ENCODE data around the gene CA5A.

Gene CA5A

GRCh38 chr16:87853411-87854052, 82.8 kb downstream of the CA5A start:
- TF ChIP-seq, protein P1, sequence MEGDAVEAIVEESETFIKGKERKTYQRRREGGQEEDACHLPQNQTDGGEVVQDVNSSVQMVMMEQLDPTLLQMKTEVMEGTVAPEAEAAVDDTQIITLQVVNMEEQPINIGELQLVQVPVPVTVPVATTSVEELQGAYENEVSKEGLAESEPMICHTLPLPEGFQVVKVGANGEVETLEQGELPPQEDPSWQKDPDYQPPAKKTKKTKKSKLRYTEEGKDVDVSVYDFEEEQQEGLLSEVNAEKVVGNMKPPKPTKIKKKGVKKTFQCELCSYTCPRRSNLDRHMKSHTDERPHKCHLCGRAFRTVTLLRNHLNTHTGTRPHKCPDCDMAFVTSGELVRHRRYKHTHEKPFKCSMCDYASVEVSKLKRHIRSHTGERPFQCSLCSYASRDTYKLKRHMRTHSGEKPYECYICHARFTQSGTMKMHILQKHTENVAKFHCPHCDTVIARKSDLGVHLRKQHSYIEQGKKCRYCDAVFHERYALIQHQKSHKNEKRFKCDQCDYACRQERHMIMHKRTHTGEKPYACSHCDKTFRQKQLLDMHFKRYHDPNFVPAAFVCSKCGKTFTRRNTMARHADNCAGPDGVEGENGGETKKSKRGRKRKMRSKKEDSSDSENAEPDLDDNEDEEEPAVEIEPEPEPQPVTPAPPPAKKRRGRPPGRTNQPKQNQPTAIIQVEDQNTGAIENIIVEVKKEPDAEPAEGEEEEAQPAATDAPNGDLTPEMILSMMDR (conservative IDR thresholded peaks at IDR 0.05; ENCODE audit: low read depth, low read length) = no peak
- H3K4me3 ChIP-seq (ENCODE audit: low read length) = peak overlapping the region; percentile 2

DNA sequence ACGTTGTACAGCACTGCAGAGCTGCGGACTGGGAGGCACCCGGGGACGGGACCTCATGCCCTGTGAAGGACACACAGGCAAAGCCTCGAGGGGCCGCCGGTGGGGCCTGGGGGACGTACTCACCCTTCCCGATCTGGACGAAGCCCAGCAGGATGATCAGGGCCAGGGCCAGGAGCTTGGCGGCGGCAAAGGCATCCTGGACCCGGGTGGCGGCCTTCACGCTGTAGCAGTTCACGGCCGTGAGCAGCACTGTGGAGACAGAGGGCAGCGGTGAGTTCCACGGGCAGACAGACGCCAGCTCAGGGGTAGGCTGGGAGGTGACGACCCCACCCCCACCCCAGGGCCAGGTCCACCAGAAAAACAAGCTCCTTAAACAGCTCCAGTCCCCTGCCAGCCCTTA, 84.7 kb downstream of the CA5A start:
- H3K4me3 ChIP-seq (ENCODE audit: low read length) = no peak overlapping the region
- no peak for DNase-seq (ENCODE audit: low read depth)
- TF ChIP-seq, protein P1 (conservative IDR thresholded peaks at IDR 0.05; ENCODE audit: low read depth, low read length) = peak; percentile 1

More at GRCh38 chr16:87853411-87854052, 82.8 kb downstream of the CA5A start:
- peak; percentile 87 for DNase-seq (ENCODE audit: low read depth)

GRCh38 chr16:87851141-87851587, 85.2 kb downstream of the CA5A start:
- no peak overlapping the region for H3K4me3 ChIP-seq (ENCODE audit: low read length)
- no peak for DNase-seq (ENCODE audit: low read depth)
- TF ChIP-seq, protein P1 (conservative IDR thresholded peaks at IDR 0.05; ENCODE audit: low read depth, low read length) = peak; percentile 3

GRCh38 chr16:87850009-87851006, 86.0 kb downstream of the CA5A start:
- TF ChIP-seq, protein P1 (conservative IDR thresholded peaks at IDR 0.05; ENCODE audit: low read depth, low read length) = peak; percentile 92
- no peak for DNase-seq (ENCODE audit: low read depth)
- H3K4me3 ChIP-seq (ENCODE audit: low read length) = no peak overlapping the region

DNA sequence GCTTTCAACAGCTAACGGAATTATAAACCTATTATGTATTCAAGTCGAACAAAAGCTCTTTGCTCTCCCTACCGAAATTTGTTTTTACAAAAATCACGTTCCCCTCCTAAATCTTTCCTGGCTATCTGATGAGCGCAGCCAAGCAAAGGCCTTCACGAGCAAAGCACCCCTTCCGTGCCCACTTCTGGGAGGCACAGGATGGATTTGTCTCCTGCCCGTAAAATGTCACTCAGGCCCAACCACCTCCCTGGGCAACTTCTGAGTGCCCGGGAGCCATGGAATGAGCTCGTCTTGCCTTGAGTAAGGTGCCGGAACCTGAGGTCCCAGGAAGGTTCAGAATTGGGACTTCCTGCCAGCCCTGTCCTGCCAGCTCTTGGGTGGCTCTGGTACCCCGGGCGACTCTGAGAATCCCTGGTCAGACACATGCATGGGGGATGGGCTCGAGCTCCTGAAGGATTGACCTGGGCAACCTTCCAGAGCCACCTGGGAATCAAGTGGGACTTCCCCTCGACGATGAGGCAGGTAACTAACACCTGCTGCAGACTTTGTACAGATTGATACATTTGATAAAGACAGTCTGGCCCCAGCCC, 86.8 kb downstream of the CA5A start:
- no peak overlapping the region for H3K4me3 ChIP-seq (ENCODE audit: low read length)
- TF ChIP-seq, protein P1 (conservative IDR thresholded peaks at IDR 0.05; ENCODE audit: low read depth, low read length) = no peak
- no peak for DNase-seq (ENCODE audit: low read depth)

GRCh38 chr16:87848676-87849345, 87.5 kb downstream of the CA5A start:
- TF ChIP-seq, protein P1 (conservative IDR thresholded peaks at IDR 0.05; ENCODE audit: low read depth, low read length) = no peak
- H3K4me3 ChIP-seq (ENCODE audit: low read length) = no peak overlapping the region
- no peak for DNase-seq (ENCODE audit: low read depth)
